Hepatocyte (in vitro differentiated cells): ENCODE measurements around the gene ZYG11A. TPM values are rescaled to one million over a fixed set of nuclear protein-coding genes. Genes with fewer than 3 reads are reported as not detected.

Source experiments
- DNase-seq: peaks from one replicate; pipeline ENCODE4 v3.0.0-alpha.2; 2016; ENCODE audit warnings: low spot score
- H2AFZ ChIP-seq: fragments of 200-600 bp; sonication (generic); 2 replicates; pipeline ENCODE4 v1.6.0; 2016; ENCODE audit warnings: antibody characterized with exemption, mild to moderate bottlenecking
- H3K27ac ChIP-seq: fragments of 200-600 bp; sonication (generic); 2 replicates; pipeline ENCODE4 v1.5.1; 2016; ENCODE audit warnings: mild to moderate bottlenecking
- H3K27me3 ChIP-seq: fragments of 200-600 bp; sonication (generic); 2 replicates; pipeline ENCODE4 v1.6.1; 2016
- H3K36me3 ChIP-seq: fragments of 200-600 bp; sonication (generic); replicated peaks from 2 replicates; pipeline ENCODE4 v1.5.1; 2016; ENCODE audit warnings: low read depth; ENCODE audit not compliant: insufficient read depth
- H3K4me1 ChIP-seq: fragments of 200-600 bp; sonication (generic); 2 replicates; pipeline ENCODE4 v1.5.1; 2016; ENCODE audit warnings: mild to moderate bottlenecking, moderate library complexity; ENCODE audit not compliant: insufficient read depth
- H3K4me2 ChIP-seq: fragments of 200-600 bp; sonication (generic); 2 replicates; pipeline ENCODE4 v1.6.0; 2016
- H3K4me3 ChIP-seq: fragments of 200-600 bp; sonication (generic); 2 replicates; pipeline ENCODE4 v1.5.1; 2016; ENCODE audit warnings: mild to moderate bottlenecking
- H3K79me2 ChIP-seq: fragments of 200-600 bp; sonication (generic); 2 replicates; pipeline ENCODE4 v1.6.0; 2017; ENCODE audit warnings: mild to moderate bottlenecking
- H3K9me2 ChIP-seq: fragments of 200-600 bp; sonication (generic); replicated peaks from 2 replicates; pipeline ENCODE4 v1.6.0; 2017; ENCODE audit warnings: mild to moderate bottlenecking; ENCODE audit not compliant: insufficient read depth
- H3K9me3 ChIP-seq: fragments of 200-600 bp; sonication (generic); 2 replicates; pipeline ENCODE4 v1.5.1; 2016; ENCODE audit warnings: low read depth, mild to moderate bottlenecking
- H4K20me1 ChIP-seq: fragments of 200-600 bp; sonication (generic); 2 replicates; pipeline ENCODE4 v1.6.0; 2016; ENCODE audit warnings: mild to moderate bottlenecking; ENCODE audit not compliant: insufficient read depth, poor library complexity, severe bottlenecking
- CTCF ChIP-seq: fragments of 200-600 bp; sonication (generic); IDR thresholded peaks from 2 replicates; pipeline ENCODE4 v1.5.1; 2016; ENCODE audit warnings: antibody characterized with exemption, mild to moderate bottlenecking; ENCODE audit not compliant: poor library complexity
- EZH2 ChIP-seq: fragments of 200-600 bp; sonication (generic); IDR thresholded peaks from 2 replicates; pipeline ENCODE4 v1.6.1; 2016; ENCODE audit warnings: antibody characterized with exemption, mild to moderate bottlenecking, borderline replicate concordance
- EZH2phosphoT487 ChIP-seq: fragments of 200-600 bp; sonication (generic); IDR thresholded peaks from one replicate; pipeline ENCODE4 v1.6.1; 2018; ENCODE audit warnings: antibody characterized with exemption, mild to moderate bottlenecking, low read depth, moderate library complexity; ENCODE audit not compliant: unreplicated experiment, severe bottlenecking
- WGBS: methylation state at CpG from one replicate; pipeline ENCODE4 v1.1.6; 2016; ENCODE audit warnings: low lambda C conversion rate; ENCODE audit errors: missing lambda C conversion rate; 5-methylcytosine and 5-hydroxymethylcytosine counted together
- polyA plus RNA-seq: library from polyadenylated mRNA; unstranded; fragments of >200 nt; fragmentation: Nextera tagmentation; extraction: Ambion mirVana; gene quantifications from 2 replicates; pipeline ENCODE4 v1.2.1, GENCODE V29; 2016
- total RNA-seq: library from RNA; depleted of rRNA; stranded (reverse); fragments of >200 nt; gene quantifications from 2 replicates; pipeline ENCODE4 v1.2.3, GENCODE V29; 2014

ZYG11A gene
- total and polyA plus RNA-seq, 2 experiments from 2014 or later = 0.40 to 1.8 TPM

- no peaks in the 10 kb centered on the region for H3K4me1 ChIP-seq
- no peak overlapping the region for H3K4me2 ChIP-seq
- 91% methylated on average over 5 of the region's 5 CpGs for WGBS
- H3K27ac ChIP-seq = peak overlapping the region; percentile 49
- no peaks in the 10 kb centered on the region for H3K36me3 ChIP-seq
- no peaks in the 10 kb centered on the region for H3K79me2 ChIP-seq
- H3K9me3 ChIP-seq = no peaks in the 10 kb centered on the region
- H3K4me3 ChIP-seq = no peak overlapping the region
- TF ChIP-seq CTCF = no peak
- TF ChIP-seq EZH2phosphoT487 = no peak
- no peak for TF ChIP-seq EZH2
- no peaks in the 10 kb centered on the region for H4K20me1 ChIP-seq
- no peak overlapping the region for H2AFZ ChIP-seq
- no peaks in the 10 kb centered on the region for H3K27me3 ChIP-seq
- no peak for DNase-seq
- H3K9me2 ChIP-seq = no peaks in the 10 kb centered on the region
Observed at GRCh38 chr1:52892424-52893215, 50.1 kb downstream of the ZYG11A start.

GRCh38 chr1:52899445-52899894, 56.9 kb downstream of the ZYG11A start:
- 70% methylated on average over 4 of the region's 4 CpGs for WGBS
- no peak overlapping the region for H3K4me2 ChIP-seq
- no peaks in the 10 kb centered on the region for H3K36me3 ChIP-seq
- no peak overlapping the region for H3K27ac ChIP-seq
- H4K20me1 ChIP-seq = no peaks in the 10 kb centered on the region
- H3K27me3 ChIP-seq = no peaks in the 10 kb centered on the region
- H3K4me3 ChIP-seq = no peak overlapping the region
- TF ChIP-seq EZH2phosphoT487 (no peak), EZH2 (no peak), CTCF (no peak)
- no peaks in the 10 kb centered on the region for H3K4me1 ChIP-seq
- DNase-seq = no peak
- no peaks in the 10 kb centered on the region for H3K9me2 ChIP-seq
- no peak overlapping the region for H2AFZ ChIP-seq
- no peaks in the 10 kb centered on the region for H3K79me2 ChIP-seq
- H3K9me3 ChIP-seq = no peaks in the 10 kb centered on the region

GRCh38 chr1:52900402-52900801, 57.8 kb downstream of the ZYG11A start:
- Histone ChIP-seq H3K79me2 (no peaks in the 10 kb centered on the region), H3K27me3 (no peaks in the 10 kb centered on the region), H3K4me2 (no peak overlapping the region), H3K4me1 (no peaks in the 10 kb centered on the region), H2AFZ (no peak overlapping the region), H4K20me1 (no peaks in the 10 kb centered on the region), H3K27ac (no peak overlapping the region), H3K4me3 (no peak overlapping the region), H3K9me3 (no peaks in the 10 kb centered on the region), H3K9me2 (no peaks in the 10 kb centered on the region), H3K36me3 (no peaks in the 10 kb centered on the region)
- DNase-seq = no peak
- TF ChIP-seq EZH2 (no peak), EZH2phosphoT487 (no peak), CTCF (no peak)
- whole genome bisulfite sequencing = 82% methylated on average over 2 of the region's 2 CpGs
